ENCODE measurements around the gene GNB4. TPM values are rescaled to one million over a fixed set of nuclear protein-coding genes. Genes with fewer than 3 reads are reported as not detected.

GNB4 gene
- total and polyA plus RNA-seq, 2 donors (not counting 3 experiments of a cell fraction or from before 2014, with no cell fraction given), result 30.3 to 62.6 TPM

GRCh38 chr3:179463319-179463718 is 12.0 kb upstream of the GNB4 start:
- Histone ChIP-seq H3K27me3 (ENCODE audit: control insufficient read depth in 2 of 2, insufficient read depth in 2 of 2, low read length in 2 of 2) (no peaks in the 10 kb centered on the region), H3K9me1 (replicated peaks; ENCODE audit: control insufficient read depth, extremely low read depth, insufficient read depth, low read length) (no peaks in the 10 kb centered on the region), H4K20me1 (replicated peaks; ENCODE audit: control insufficient read depth, extremely low read depth, insufficient read depth, low read length) (no peaks in the 10 kb centered on the region), H3K79me2 (ENCODE audit: control insufficient read depth, insufficient read depth, low read length) (no peaks in the 10 kb centered on the region), H3K4me3 (replicated peaks in 1 of 3; ENCODE audit: insufficient read depth in 1 of 3, low read depth in 1 of 3, low read length in 3 of 3) (no peak overlapping the region), H3K9me3 (replicated peaks; ENCODE audit: control insufficient read depth, insufficient read depth, low read length) (no peaks in the 10 kb centered on the region), H3K4me1 (ENCODE audit: control insufficient read depth, extremely low read depth, insufficient read depth, low read length) (no peaks in the 10 kb centered on the region), H3K36me3 (ENCODE audit: control insufficient read depth in 2 of 2, extremely low read depth in 1 of 2, insufficient read depth in 2 of 2, low read length in 2 of 2) (no peaks in the 10 kb centered on the region), H2AFZ (ENCODE audit: low read depth, low read length) (no peak overlapping the region), H3K4me2 (ENCODE audit: insufficient read depth, low read length) (no peak overlapping the region), H3K9ac (replicated peaks; ENCODE audit: extremely low read depth, insufficient read depth, low read length) (no peak overlapping the region), H3K27ac (ENCODE audit: insufficient read depth, low read depth, low read length) (no peak overlapping the region)
- no TSS peak for BruUV-seq (replicated peaks)
- ChIA-PET CTCF (interaction anchor here (1.1 to 2.2 kb wide), 2 partner anchors 13 to 16 kb away, joined by 5 to 8 read pairs; partner anchors contain the start of gene GNB4), POLR2A (no interaction called here)
- TF ChIP-seq POLR2A (IDR thresholded peaks at IDR 0.05; ENCODE audit: low read depth, low read length) (no peak), GATA2 (IDR thresholded peaks at IDR 0.05; ENCODE audit: insufficient read depth, insufficient read length, low read depth, low read length) (no peak), POLR2AphosphoS5 (IDR thresholded peaks at IDR 0.05; ENCODE audit: insufficient read depth, low read depth, low read length) (no peak), EZH2 (IDR thresholded peaks at IDR 0.05; ENCODE audit: borderline replicate concordance, low read depth, low read length, severe bottlenecking) (no peak), JUN (IDR thresholded peaks at IDR 0.05; ENCODE audit: borderline replicate concordance, insufficient read depth, insufficient read length, low read depth) (no peak), MYC (IDR thresholded peaks at IDR 0.05; ENCODE audit: low read depth, low read length) (no peak), FOS (IDR thresholded peaks at IDR 0.05; ENCODE audit: borderline replicate concordance, insufficient read depth, low read length) (no peak)
- TF ChIP-seq, protein P1, sequence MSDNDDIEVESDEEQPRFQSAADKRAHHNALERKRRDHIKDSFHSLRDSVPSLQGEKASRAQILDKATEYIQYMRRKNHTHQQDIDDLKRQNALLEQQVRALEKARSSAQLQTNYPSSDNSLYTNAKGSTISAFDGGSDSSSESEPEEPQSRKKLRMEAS (IDR thresholded peaks at IDR 0.05; ENCODE audit: insufficient read depth, insufficient read length), result no peak
- TF ChIP-seq, protein P2, sequence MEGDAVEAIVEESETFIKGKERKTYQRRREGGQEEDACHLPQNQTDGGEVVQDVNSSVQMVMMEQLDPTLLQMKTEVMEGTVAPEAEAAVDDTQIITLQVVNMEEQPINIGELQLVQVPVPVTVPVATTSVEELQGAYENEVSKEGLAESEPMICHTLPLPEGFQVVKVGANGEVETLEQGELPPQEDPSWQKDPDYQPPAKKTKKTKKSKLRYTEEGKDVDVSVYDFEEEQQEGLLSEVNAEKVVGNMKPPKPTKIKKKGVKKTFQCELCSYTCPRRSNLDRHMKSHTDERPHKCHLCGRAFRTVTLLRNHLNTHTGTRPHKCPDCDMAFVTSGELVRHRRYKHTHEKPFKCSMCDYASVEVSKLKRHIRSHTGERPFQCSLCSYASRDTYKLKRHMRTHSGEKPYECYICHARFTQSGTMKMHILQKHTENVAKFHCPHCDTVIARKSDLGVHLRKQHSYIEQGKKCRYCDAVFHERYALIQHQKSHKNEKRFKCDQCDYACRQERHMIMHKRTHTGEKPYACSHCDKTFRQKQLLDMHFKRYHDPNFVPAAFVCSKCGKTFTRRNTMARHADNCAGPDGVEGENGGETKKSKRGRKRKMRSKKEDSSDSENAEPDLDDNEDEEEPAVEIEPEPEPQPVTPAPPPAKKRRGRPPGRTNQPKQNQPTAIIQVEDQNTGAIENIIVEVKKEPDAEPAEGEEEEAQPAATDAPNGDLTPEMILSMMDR (IDR thresholded peaks at IDR 0.05; ENCODE audit: extremely low read depth in 1 of 2, insufficient read depth in 1 of 2, low read depth in 1 of 2, low read length in 2 of 2), result no peak
- DNase-seq (ENCODE audit: low read depth, low spot score) (no peak), FAIRE-seq (no peak)
- intact Hi-C loops (cut with micrococcal nuclease) (no loop called here), dilution Hi-C loops (cut with MboI; ENCODE audit: extremely low pct_ligation_motif_present, low sequenced_read_pairs) (no loop called here)

All from endothelial cell of umbilical vein (primary cell).